Thoracic aorta (tissue), 2 donors: ENCODE data around the gene MYO10. TPM values are rescaled to one million over a fixed set of nuclear protein-coding genes. Genes with fewer than 3 reads are reported as not detected.
A peak's percentile ranks its signal among the peaks of the same experiment; 100 is the strongest.

ENCODE experiments used
- ATAC-seq: fragments of 150-250 bp; one replicate; pipeline ENCODE4 v1.8.0; 2017; ENCODE audit warnings: low read depth; ENCODE audit not compliant: insufficient number of reproducible peaks, low FRiP score
- DNase-seq: peaks from one replicate; pipeline ENCODE4 v3.0.0-alpha.2; 2020; ENCODE audit warnings: low spot score
- H3K27ac ChIP-seq, 2 donors: fragments of 200-600 bp; sonication (generic); 1 replicate in 1 of 2; 2 replicates in 1 of 2; pipeline ENCODE4 v1.5.1; 2016; ENCODE audit warnings: mild to moderate bottlenecking in 2 of 2, moderate library complexity in 2 of 2
- H3K27me3 ChIP-seq: fragments of 200-600 bp; sonication (generic); replicated peaks from 2 replicates; pipeline ENCODE4 v1.6.0; 2016; ENCODE audit warnings: mild to moderate bottlenecking; ENCODE audit not compliant: insufficient read depth
- H3K36me3 ChIP-seq: fragments of 200-600 bp; sonication (generic); one replicate; pipeline ENCODE4 v1.5.1; 2016
- H3K4me1 ChIP-seq, 2 donors: fragments of 200-600 bp; sonication (generic); 1 replicate in 1 of 2; 2 replicates in 1 of 2; pipeline versions ENCODE4 v1.5.1 to v1.6.0; 2016; ENCODE audit warnings: low read depth in 2 of 2, mild to moderate bottlenecking in 1 of 2; ENCODE audit not compliant: control insufficient read depth in 1 of 2
- H3K4me3 ChIP-seq: fragments of 200-600 bp; sonication (generic); 2 replicates; pipeline ENCODE4 v1.5.1; 2016; ENCODE audit warnings: mild to moderate bottlenecking
- H3K9me3 ChIP-seq: fragments of 200-600 bp; sonication (generic); 2 replicates; pipeline ENCODE4 v1.5.1; 2016
- total RNA-seq, 2 donors: library from RNA; depleted of rRNA; stranded (reverse); fragments of >200 nt; gene quantifications; one replicate each; pipeline versions ENCODE4 v1.1.0 to v1.2.3, GENCODE V29; 2016
- TF ChIP-seq, protein P1 (sequence below): fragments of 200-600 bp; sonication (generic); IDR thresholded peaks from one replicate; pipeline ENCODE4 v1.5.1; 2019; ENCODE audit warnings: antibody characterized with exemption

The MYO10 gene
- total RNA-seq, 2 donors from 2014 or later: 11.4 to 41.7 TPM

DNA sequence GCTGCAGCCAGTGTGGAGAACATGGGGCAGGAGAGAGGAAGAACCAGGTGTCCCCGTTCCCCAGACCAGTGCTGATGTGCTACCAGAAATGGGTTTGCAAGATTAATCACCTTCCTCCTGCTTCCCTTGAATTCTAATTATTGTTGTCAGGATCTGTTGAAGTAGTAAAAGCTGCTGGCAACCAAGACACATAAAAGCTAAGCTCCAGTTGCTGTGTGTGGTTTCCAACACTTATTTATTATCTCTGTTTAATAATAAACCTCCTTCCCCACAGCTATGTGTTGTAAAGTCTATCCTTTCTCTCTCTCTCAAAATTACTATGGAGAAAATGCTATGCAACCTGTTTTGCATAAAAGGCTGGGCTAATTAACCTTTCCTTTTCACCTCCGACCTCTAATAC, 317.0 kb downstream of the MYO10 start:
- ATAC-seq: no peak
- H3K27ac ChIP-seq: no peak overlapping the region
- H3K4me3 ChIP-seq: no peak overlapping the region
- no peaks in the 10 kb centered on the region for H3K36me3 ChIP-seq
- H3K9me3 ChIP-seq: no peaks in the 10 kb centered on the region
- peaks cover 4 to 15% of the 10 kb centered on the region in 2 donors for H3K4me1 ChIP-seq
- TF ChIP-seq, protein P1, sequence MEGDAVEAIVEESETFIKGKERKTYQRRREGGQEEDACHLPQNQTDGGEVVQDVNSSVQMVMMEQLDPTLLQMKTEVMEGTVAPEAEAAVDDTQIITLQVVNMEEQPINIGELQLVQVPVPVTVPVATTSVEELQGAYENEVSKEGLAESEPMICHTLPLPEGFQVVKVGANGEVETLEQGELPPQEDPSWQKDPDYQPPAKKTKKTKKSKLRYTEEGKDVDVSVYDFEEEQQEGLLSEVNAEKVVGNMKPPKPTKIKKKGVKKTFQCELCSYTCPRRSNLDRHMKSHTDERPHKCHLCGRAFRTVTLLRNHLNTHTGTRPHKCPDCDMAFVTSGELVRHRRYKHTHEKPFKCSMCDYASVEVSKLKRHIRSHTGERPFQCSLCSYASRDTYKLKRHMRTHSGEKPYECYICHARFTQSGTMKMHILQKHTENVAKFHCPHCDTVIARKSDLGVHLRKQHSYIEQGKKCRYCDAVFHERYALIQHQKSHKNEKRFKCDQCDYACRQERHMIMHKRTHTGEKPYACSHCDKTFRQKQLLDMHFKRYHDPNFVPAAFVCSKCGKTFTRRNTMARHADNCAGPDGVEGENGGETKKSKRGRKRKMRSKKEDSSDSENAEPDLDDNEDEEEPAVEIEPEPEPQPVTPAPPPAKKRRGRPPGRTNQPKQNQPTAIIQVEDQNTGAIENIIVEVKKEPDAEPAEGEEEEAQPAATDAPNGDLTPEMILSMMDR: no peak
- DNase-seq: no peak
- H3K27me3 ChIP-seq: no peaks in the 10 kb centered on the region

DNA sequence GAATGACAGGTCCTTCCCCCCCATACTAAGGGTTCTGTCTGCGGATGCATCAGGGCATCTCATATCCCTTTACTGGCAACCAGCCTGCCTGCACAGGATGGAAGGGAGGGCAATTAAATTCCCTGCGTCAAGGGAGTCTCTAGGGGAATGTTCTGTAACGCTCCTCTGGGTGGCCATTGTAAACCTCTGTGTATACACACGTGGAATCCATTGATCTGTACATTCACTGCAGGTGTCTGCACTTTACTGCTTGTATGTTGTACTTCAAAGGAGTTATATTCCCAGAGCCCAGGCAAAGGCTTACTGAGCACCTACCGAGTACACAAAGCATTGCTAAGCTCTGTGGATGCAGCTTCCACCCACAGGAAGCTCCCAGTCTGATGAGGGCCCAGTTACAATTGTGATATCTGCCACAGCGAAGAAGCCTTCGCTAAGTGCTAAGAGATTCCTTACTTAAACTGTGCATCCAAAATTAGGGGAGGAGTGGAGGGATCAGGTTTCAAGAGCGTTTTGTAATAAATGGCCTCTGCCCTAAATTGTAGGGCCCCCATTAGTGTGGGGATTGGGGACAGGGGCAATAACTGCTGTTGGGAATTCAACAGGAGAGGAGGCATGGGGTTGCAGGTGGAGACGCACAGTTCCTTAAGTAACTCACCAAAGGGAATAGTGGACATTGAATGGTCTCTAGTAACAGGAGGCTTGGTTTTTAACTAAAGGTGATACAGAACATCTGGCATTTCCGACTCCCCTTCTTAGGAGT, 317.8 kb downstream of the MYO10 start:
- no peaks in the 10 kb centered on the region for H3K27me3 ChIP-seq
- DNase-seq: no peak
- no peaks in the 10 kb centered on the region for H3K9me3 ChIP-seq
- ATAC-seq: no peak
- H3K4me3 ChIP-seq: no peak overlapping the region
- no peaks in the 10 kb centered on the region for H3K36me3 ChIP-seq
- no peak overlapping the region for H3K27ac ChIP-seq
- peaks cover 4 to 15% of the 10 kb centered on the region in 2 donors for H3K4me1 ChIP-seq
- TF ChIP-seq, protein P1: no peak

DNA sequence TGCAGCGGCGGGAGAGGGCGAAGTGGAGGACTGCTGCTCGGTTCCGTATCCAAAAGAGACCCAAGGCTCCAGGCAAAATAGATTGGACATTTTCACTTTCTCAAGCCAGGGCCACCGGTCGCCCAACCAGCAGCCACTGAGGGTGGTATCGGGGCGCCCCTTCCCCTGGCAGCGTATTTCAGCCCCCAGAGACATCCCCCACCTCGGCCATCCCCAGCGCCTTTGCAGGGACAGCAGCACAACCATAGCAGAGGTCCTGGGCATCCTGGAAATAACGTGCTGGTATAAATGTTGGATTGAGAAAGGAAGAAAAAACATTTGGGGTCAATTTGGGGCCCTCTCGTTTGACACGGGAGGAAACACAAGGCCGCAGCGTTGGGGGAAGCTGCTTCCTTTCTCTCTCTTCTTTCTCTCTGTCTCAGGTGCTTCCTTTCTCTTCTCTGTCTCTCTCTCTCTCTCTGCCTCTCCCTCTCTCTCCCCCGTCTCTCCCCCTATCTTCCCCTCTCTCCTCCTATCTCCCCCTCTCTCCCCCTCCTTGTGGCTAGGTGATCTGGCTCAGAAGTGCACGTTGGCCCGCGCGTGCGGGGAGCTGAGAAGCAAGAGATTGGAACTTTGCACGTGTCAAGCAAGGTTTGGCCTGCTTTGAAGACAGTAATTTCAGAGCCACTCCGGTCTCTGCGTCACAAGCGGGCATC, 318.7 kb downstream of the MYO10 start:
- Histone ChIP-seq H3K27ac (no peak overlapping the region), H3K4me1 (peaks cover 4 to 15% of the 10 kb centered on the region in 2 donors), H3K9me3 (no peaks in the 10 kb centered on the region), H3K36me3 (no peaks in the 10 kb centered on the region), H3K27me3 (no peaks in the 10 kb centered on the region), H3K4me3 (peak overlapping the region; percentile 75)
- TF ChIP-seq, protein P1: no peak
- ATAC-seq (no peak), DNase-seq (no peak)

DNA sequence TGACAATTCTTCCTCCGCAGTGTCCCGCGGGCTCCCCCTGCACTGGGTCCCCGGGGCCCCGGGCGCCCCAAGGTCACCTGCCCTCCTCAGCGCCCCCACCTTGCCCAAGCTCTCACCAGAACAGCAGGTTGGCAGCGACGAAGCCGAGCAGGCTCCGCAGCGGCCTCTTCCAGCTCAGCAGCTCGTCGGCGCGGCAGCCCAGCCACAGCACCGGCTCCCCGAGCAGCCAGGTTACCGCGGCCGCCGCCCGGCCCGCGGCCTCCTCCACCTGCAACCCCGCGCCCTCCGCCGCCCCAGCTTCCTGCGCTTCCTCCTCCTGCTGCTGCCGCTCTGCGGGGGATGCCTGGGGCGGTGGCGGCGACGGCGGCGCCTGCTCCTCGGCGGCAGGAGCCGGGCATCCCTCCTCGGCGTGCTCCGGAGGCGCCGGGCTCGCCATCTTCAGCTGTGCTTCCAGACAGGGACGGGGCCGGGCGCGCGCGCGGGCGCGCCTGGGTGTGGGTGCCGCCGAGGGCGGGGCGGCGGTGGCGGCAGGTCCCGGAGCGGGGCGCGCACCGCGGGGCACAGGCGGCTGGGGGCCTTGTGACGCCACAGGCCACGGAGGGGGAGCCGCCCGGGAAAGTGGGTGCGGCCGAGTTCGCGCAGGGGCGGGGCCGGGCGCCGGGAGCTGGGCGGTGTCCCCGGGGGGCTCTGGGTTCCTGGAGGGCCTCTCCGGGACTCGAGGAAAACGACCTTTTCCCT, 319.4 kb downstream of the MYO10 start, which contains the start of gene RETREG1:
Gene RETREG1, minus strand, starts transcription at position 462 of the 738 bp plus-strand sequence. Its CDS starts 26 bp downstream, at position 436.
- Histone ChIP-seq H3K27ac (no peak within 1 kb of the TSS), H3K9me3 (no peaks in the 10 kb centered on the region), H3K27me3 (no peaks in the 10 kb centered on the region), H3K36me3 (no peaks in the 10 kb centered on the region), H3K4me3 (peak within 1 kb of the TSS; percentile 75), H3K4me1 (peaks cover 4 to 15% of the 10 kb centered on the region in 2 donors)
- ATAC-seq (no peak), DNase-seq (no peak)
- TF ChIP-seq, protein P1: no peak
